CD14-positive monocyte (primary cell): ENCODE results near the gene ARFGEF3. TPM values are rescaled to one million over a fixed set of nuclear protein-coding genes. Genes with fewer than 3 reads are reported as not detected.

Experiments used
- DNase-seq, 3 donors: peaks; one replicate each; pipeline ENCODE4 v3.0.0-alpha.2; 2011 to 2022
- H2AFZ ChIP-seq: 2 replicates; pipeline ENCODE4 v1.6.0; 2012; ENCODE audit warnings: mild to moderate bottlenecking, low read depth, low read length, inconsistent platforms; ENCODE audit not compliant: insufficient read depth, poor library complexity, severe bottlenecking
- H3K27ac ChIP-seq, 2 donors: 1 replicate in 1 of 2; 2 replicates in 1 of 2; pipeline ENCODE4 v1.5.1; 2012 to 2013; ENCODE audit warnings: low read length in 2 of 2, control low read depth in 1 of 2, inconsistent platforms in 1 of 2, low read depth in 1 of 2, mild to moderate bottlenecking in 1 of 2
- H3K27me3 ChIP-seq, 2 donors: one replicate each; pipeline versions ENCODE4 v1.6.0 to v1.6.1; 2011 to 2013; ENCODE audit warnings: low read length in 2 of 2; ENCODE audit not compliant: control insufficient read depth in 2 of 2, insufficient read depth in 2 of 2
- H3K36me3 ChIP-seq, 2 donors: replicated peaks in 1 of 2; 1 replicate in 1 of 2; 2 replicates in 1 of 2; pipeline versions ENCODE4 v1.5.1 to v1.6.1; 2012 to 2013; ENCODE audit warnings: low read length in 2 of 2, control low read depth in 1 of 2, inconsistent platforms in 1 of 2, mild to moderate bottlenecking in 1 of 2; ENCODE audit not compliant: insufficient read depth in 2 of 2, control insufficient read depth in 1 of 2
- H3K4me1 ChIP-seq, 2 donors: 1 replicate in 1 of 2; 2 replicates in 1 of 2; pipeline versions ENCODE4 v1.5.1 to v1.6.1; 2012 to 2013; ENCODE audit warnings: low read length in 2 of 2, control low read depth in 1 of 2, inconsistent platforms in 1 of 2, mild to moderate bottlenecking in 1 of 2, moderate library complexity in 1 of 2; ENCODE audit not compliant: insufficient read depth in 2 of 2, control insufficient read depth in 1 of 2
- H3K4me2 ChIP-seq: replicated peaks from 2 replicates; pipeline ENCODE3; 2012; ENCODE audit warnings: low read length, moderate library complexity, mild to moderate bottlenecking; ENCODE audit not compliant: poor library complexity, severe bottlenecking; ENCODE audit errors: extremely low read depth
- H3K4me3 ChIP-seq, 3 experiments: fragments of 200-600 bp in 1 of 3; sonication (generic) in 1 of 3; replicated peaks in 1 of 3; 1 replicate in 2 of 3; 2 replicates in 1 of 3; pipeline ENCODE4 v1.5.1; 2011 to 2013; ENCODE audit warnings: low read length in 3 of 3, mild to moderate bottlenecking in 3 of 3, control low read depth in 2 of 3, low read depth in 2 of 3, inconsistent platforms in 1 of 3, moderate library complexity in 1 of 3
- H3K79me2 ChIP-seq: 2 replicates; pipeline ENCODE4 v1.6.0; 2012; ENCODE audit warnings: mild to moderate bottlenecking, control low read depth, inconsistent platforms, low read length, moderate library complexity; ENCODE audit not compliant: insufficient read depth
- H3K9ac ChIP-seq: 2 replicates; pipeline ENCODE4 v1.6.0; 2017; ENCODE audit warnings: low read length, mild to moderate bottlenecking; ENCODE audit not compliant: insufficient read depth, poor library complexity, severe bottlenecking
- H3K9me3 ChIP-seq, 2 donors: replicated peaks in 1 of 2; 1 replicate in 1 of 2; 2 replicates in 1 of 2; pipeline versions ENCODE4 v1.5.1 to v1.6.1; 2012 to 2013; ENCODE audit warnings: low read length in 2 of 2, control low read depth in 1 of 2; ENCODE audit not compliant: control insufficient read depth in 1 of 2, insufficient read depth in 1 of 2
- H4K20me1 ChIP-seq: 2 replicates; pipeline ENCODE4 v1.6.0; 2012; ENCODE audit warnings: mild to moderate bottlenecking, low read length, control low read depth, moderate library complexity; ENCODE audit not compliant: insufficient read depth
- H3K27ac Mint-ChIP-seq, 7 donors: one replicate each; pipeline ENCODE4 v1.8.0; 2020; ENCODE audit warnings: mild to moderate bottlenecking in 7 of 7, mixed read lengths in 7 of 7, moderate library complexity in 6 of 7, inconsistent platforms in 2 of 7
- H3K27me3 Mint-ChIP-seq, 3 donors: one replicate each; pipeline ENCODE4 v1.8.0; 2021 to 2022; ENCODE audit warnings: low read depth in 3 of 3, mild to moderate bottlenecking in 3 of 3, mixed read lengths in 3 of 3, moderate library complexity in 3 of 3, inconsistent platforms in 1 of 3
- H3K36me3 Mint-ChIP-seq, 2 donors: one replicate each; pipeline ENCODE4 v1.8.0; 2020; ENCODE audit warnings: mixed read lengths in 2 of 2, inconsistent platforms in 1 of 2, mild to moderate bottlenecking in 1 of 2
- H3K4me1 Mint-ChIP-seq: one replicate; pipeline ENCODE4 v1.8.0; 2020; ENCODE audit warnings: mild to moderate bottlenecking, mixed read lengths
- H3K4me3 Mint-ChIP-seq, 2 donors: one replicate each; pipeline ENCODE4 v1.8.0; 2020; ENCODE audit warnings: mild to moderate bottlenecking in 2 of 2, mixed read lengths in 2 of 2, moderate library complexity in 1 of 2
- H3K9me3 Mint-ChIP-seq, 7 donors: one replicate each; pipeline ENCODE4 v1.8.0; 2020 to 2022; ENCODE audit warnings: mixed read lengths in 7 of 7, mild to moderate bottlenecking in 6 of 7, moderate library complexity in 6 of 7, inconsistent platforms in 2 of 7
- WGBS: methylation state at CpG from one replicate; pipeline ENCODE4 v1.1.5; 2013; ENCODE audit warnings: missing lambda C conversion rate; ENCODE audit not compliant: insufficient coverage; 5-methylcytosine and 5-hydroxymethylcytosine counted together
- intact Hi-C, 2 donors: fragments of 100-400 bp; cut with micrococcal nuclease; formaldehyde crosslinking; loops; one replicate each; pipeline versions ENCODE4 v1.15.0 to v1.15.1; 2023
- polyA plus RNA-seq, 3 donors: library from polyadenylated mRNA; depleted of rRNA in 1 of 3; unstranded in 2 of 3; stranded (reverse) in 1 of 3; fragments of 300-500 nt in 2 of 3; fragments of >200 nt in 1 of 3; fragmentation: Illumina TruSeq in 2 of 3; gene quantifications; 1 replicate in 2 of 3; 2 replicates in 1 of 3; pipeline ENCODE4 v1.2.3, GENCODE V29; 2012 to 2021
- TF ChIP-seq, protein P1 (sequence below): fragments of 200-600 bp; IDR thresholded peaks from one replicate; pipeline ENCODE4 v1.8.0; 2022; ENCODE audit warnings: antibody characterized with exemption, mild to moderate bottlenecking

The ARFGEF3 gene
- polyA plus RNA-seq, 3 donors: not detected

DNA sequence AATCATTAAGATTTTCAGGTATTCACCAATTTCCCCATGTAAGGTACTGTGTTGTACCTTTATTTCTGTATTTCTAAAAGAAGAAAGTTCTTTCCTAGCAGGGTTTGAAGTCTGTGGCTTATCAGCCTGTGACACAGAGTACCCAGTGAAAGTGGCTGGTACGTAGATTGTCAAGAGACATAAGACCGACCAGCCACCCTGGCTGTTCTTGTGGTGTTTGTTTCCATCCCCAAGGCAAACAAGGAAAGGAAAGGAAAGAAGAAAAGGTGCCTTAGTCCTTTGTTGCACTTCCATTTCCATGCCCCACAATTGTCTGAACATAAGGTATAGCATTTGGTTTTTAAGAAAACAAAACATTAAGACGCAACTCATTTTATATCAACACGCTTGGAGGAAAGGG, 175.3 kb downstream of the ARFGEF3 start:
- TF ChIP-seq, protein P1, sequence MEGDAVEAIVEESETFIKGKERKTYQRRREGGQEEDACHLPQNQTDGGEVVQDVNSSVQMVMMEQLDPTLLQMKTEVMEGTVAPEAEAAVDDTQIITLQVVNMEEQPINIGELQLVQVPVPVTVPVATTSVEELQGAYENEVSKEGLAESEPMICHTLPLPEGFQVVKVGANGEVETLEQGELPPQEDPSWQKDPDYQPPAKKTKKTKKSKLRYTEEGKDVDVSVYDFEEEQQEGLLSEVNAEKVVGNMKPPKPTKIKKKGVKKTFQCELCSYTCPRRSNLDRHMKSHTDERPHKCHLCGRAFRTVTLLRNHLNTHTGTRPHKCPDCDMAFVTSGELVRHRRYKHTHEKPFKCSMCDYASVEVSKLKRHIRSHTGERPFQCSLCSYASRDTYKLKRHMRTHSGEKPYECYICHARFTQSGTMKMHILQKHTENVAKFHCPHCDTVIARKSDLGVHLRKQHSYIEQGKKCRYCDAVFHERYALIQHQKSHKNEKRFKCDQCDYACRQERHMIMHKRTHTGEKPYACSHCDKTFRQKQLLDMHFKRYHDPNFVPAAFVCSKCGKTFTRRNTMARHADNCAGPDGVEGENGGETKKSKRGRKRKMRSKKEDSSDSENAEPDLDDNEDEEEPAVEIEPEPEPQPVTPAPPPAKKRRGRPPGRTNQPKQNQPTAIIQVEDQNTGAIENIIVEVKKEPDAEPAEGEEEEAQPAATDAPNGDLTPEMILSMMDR: no peak
- no peaks in the 10 kb centered on the region for H3K4me1 Mint-ChIP-seq
- no peak for DNase-seq
- H3K9me3 Mint-ChIP-seq: peaks cover 0 to 6% (median 0%) of the 10 kb centered on the region in 7 donors
- no peak overlapping the region for H3K27ac ChIP-seq
- H3K4me1 ChIP-seq: no peaks in the 10 kb centered on the region
- no peak overlapping the region for H3K4me3 ChIP-seq
- peaks cover 0 to 3% (median 1%) of the 10 kb centered on the region in 3 donors for H3K27me3 Mint-ChIP-seq
- H3K36me3 ChIP-seq: no peaks in the 10 kb centered on the region
- H3K4me3 Mint-ChIP-seq: no peak overlapping the region
- intact Hi-C loops: no loop called here
- no peak overlapping the region for H3K9ac ChIP-seq
- H3K36me3 Mint-ChIP-seq: no peaks in the 10 kb centered on the region
- no peaks in the 10 kb centered on the region for H3K9me3 ChIP-seq
- no peak overlapping the region for H3K27ac Mint-ChIP-seq
- no peak overlapping the region for H3K4me2 ChIP-seq
- no peaks in the 10 kb centered on the region for H4K20me1 ChIP-seq
- no peak overlapping the region for H2AFZ ChIP-seq
- H3K27me3 ChIP-seq: no peaks in the 10 kb centered on the region
- WGBS: no CpG with 5 or more reads among the region's 4 CpGs
- no peaks in the 10 kb centered on the region for H3K79me2 ChIP-seq

DNA sequence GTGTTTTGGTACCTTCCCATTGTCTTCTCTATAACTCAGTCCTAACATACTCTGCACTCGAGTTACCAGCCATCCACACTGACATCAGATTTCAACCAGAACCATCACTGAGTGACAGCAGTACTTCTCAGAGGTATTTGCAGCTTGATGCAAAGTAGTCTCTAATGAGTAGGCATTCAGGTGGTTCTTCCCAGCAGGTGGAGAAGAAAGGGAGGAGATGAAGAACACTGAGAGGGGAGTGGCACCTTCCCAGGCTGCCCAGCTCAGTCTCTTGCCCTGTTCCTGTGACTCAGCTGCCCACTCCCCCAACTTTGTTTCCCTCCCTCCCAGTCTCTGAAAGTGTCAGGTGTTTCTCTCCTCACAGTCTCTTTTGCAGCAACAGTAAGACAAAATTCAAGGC, 177.3 kb downstream of the ARFGEF3 start:
- Histone ChIP-seq H3K79me2 (no peaks in the 10 kb centered on the region), H3K27me3 (no peaks in the 10 kb centered on the region), H3K9ac (no peak overlapping the region), H3K9me3 (no peaks in the 10 kb centered on the region), H3K36me3 (no peaks in the 10 kb centered on the region), H3K27ac (no peak overlapping the region), H2AFZ (no peak overlapping the region), H3K4me3 (no peak overlapping the region), H4K20me1 (no peaks in the 10 kb centered on the region), H3K4me1 (no peaks in the 10 kb centered on the region), H3K4me2 (no peak overlapping the region)
- no peak overlapping the region for H3K27ac Mint-ChIP-seq
- no peak for DNase-seq
- H3K27me3 Mint-ChIP-seq: peaks cover 0 to 3% (median 3%) of the 10 kb centered on the region in 3 donors
- H3K4me3 Mint-ChIP-seq: no peak overlapping the region
- peaks cover 0 to 6% (median 0%) of the 10 kb centered on the region in 7 donors for H3K9me3 Mint-ChIP-seq
- H3K4me1 Mint-ChIP-seq: no peaks in the 10 kb centered on the region
- TF ChIP-seq, protein P1: no peak
- intact Hi-C loops: no loop called here
- H3K36me3 Mint-ChIP-seq: no peaks in the 10 kb centered on the region
- WGBS: no CpG with 5 or more reads among the region's 1 CpG
